Frontal cortex (tissue), 4 donors: ENCODE measurements around the gene SMLR1. TPM values are rescaled to one million over a fixed set of nuclear protein-coding genes. Genes with fewer than 3 reads are reported as not detected.
"Not testable (repeated sequence)": the region's sequence is repeated elsewhere in the genome, so short reads cannot be mapped to it uniquely, and the experiment has no call there.

Experiments used
- DNase-seq, 2 donors: peaks; one replicate each; pipeline ENCODE4 v3.0.0; 2012; ENCODE audit warnings: low spot score in 2 of 2
- FAIRE-seq: peaks from 2 replicates; lab custom pipeline; 2012; peaks lifted over from hg19 to GRCh38; lab: Jason Lieb, UNC
- total RNA-seq: library from RNA; depleted of rRNA; stranded (reverse); fragments of >200 nt; gene quantifications from one replicate; pipeline ENCODE4 v1.2.3, GENCODE V29; 2014
- donor health status: control.
- donor health status: control.
- donor health status: control.

SMLR1 gene
- total RNA-seq, result not detected

GRCh38 chr6:130827247-130828149 is at the start of gene SMLR1:
Gene SMLR1 (plus strand): TSS chr6:130827406. CDS start chr6:130827414, 8 bp downstream.
- FAIRE-seq, result no peak
- no peak for DNase-seq

DNA sequence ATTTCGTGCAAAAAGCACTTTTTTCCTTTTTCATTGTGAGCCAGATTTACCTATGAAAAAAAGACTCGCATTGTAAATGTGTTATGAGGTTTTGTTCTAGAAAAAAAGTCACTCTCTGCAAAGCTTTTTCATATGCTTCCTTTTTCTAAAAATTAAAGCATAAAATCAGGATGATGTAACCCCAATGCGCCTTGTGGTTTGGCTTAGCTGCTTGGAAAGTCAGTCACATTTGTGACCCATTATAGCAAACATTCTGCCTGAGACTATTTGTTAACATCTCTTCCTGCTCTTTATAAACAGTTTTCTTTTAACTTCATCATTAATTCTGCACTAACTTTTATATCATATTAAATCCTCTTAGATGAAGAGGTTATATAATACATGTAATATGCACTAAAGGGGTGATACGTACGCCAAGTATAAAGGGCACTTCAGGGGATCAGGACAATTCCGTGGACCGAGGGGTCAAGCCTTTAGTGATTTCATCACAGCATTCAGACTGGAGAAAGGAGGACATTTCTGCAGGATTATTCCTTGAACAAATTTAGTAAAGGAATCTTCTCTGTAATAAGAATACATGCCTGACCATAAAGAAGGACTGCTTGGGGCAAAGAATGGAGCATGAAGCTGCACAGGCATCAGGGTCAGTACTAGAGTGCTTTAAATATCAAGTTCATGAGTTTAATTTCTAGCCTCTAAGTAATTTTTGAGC is 48.1 kb upstream of the SMLR1 start:
- FAIRE-seq (no peak), DNase-seq (no peak)

DNA sequence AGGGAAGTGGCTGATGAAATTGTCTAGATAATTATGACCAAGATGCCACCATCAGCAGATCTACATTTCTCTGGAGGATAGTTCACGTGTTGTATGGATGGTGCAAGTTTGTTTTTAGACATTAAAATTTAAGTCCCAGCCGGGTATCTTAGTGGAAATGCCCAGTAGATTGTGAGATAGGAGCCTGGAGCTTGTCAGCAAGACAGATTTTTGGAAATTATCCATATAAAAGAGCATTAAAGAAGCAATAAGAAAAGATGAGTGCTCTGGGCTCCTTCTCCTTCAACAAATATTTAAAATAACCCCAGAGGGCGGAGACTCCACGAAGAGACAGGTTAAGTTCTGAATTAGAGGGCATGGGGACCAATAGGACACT is 47.6 kb upstream of the SMLR1 start:
- no peak for DNase-seq
- no peak for FAIRE-seq

GRCh38 chr6:130780122-130780521 is 47.1 kb upstream of the SMLR1 start:
- FAIRE-seq (no peak), DNase-seq (no peak)

GRCh38 chr6:130781557-130781956 is 45.6 kb upstream of the SMLR1 start:
- DNase-seq, result no peak
- FAIRE-seq, result no peak

DNA sequence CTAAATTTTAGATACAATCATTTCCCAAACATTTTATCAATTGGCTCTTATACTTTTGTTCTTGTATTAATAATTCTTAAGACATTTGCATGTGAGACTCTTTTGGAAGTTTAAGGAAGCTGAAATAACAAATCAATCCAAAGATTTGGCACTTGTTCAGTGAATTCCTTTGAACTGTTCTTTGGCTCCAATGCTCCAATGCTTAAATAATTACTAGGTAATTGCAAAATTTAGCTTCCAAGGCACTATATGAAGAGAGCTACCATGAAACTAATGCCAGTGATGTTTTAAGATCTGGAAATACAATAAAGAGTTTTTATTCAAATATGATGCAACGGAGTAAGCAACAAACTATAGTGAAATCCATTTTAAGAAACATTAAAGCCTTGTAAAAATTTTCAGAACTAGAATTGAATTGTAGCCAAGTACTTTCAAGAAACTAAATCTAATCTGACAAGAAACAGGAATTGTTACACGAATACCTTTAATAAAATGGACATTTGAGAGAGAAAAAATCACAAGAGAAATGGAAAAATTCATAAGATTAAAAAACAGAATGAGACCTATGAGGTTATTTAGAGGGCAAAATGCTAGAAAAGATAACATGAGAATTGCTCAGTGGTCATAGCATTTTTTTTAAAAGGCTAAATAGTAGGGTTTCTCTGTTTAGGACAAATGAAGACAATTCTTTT is 43.6 kb upstream of the SMLR1 start:
- no peak for FAIRE-seq

DNA sequence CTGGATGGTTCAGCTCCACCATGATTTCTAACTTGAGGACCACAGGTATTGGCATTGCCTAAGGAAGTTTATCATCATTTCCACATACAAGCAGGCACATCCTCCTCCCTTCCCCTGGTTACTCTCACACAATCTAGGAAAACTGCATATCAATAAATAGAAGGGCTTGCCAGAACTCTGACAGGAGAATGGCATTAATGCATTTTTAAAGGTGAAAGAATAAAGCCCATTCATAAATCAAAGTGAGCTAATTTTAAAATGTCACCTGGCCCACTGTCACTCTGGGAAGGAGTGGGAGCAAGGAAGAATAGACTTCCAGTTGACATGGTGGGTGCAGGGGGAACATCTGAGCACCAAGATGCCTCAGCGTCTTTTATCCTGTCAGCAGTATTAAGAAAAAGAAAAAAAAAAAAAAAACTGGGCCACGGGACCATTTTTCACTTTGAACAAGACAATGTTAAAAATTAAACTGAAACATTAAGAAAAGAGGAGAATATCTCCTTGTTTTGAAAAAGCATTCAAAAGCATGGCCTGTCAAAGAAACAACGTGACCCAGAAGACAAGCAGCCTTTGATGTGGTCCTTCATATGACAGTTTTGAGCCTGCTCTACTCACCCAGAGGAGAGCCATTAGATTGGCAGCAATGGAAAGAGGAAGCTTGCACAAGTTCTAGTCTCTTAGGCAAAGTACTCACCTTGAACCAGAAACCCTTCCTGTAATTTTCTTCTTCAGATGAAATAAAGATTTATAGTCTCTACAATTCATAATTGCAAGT is 39.3 kb upstream of the SMLR1 start:
- no peak for DNase-seq
- FAIRE-seq, result no peak

More for the DNA sequence above, 43.6 kb upstream of the SMLR1 start:
- DNase-seq, result no peak

DNA sequence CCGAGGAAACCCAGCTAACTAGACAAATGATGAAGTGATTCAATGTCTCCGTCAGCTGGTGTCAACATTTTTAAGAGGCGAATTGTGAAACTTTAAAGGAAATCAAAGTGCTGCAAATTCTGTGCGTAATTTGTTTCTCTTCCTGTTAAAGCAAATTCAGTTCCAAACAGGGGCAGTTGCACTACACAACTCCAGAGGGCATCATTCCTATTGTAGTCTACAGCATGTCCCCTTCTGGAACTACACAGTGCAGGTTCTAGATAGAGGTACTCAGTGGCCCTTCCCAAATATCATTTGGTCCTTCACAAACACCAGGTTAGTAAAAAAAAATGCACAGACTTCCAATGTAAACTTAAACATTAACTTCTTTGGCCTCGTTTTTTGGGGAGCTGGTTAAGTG is 38.3 kb upstream of the SMLR1 start:
- FAIRE-seq (no peak), DNase-seq (no peak)

DNA sequence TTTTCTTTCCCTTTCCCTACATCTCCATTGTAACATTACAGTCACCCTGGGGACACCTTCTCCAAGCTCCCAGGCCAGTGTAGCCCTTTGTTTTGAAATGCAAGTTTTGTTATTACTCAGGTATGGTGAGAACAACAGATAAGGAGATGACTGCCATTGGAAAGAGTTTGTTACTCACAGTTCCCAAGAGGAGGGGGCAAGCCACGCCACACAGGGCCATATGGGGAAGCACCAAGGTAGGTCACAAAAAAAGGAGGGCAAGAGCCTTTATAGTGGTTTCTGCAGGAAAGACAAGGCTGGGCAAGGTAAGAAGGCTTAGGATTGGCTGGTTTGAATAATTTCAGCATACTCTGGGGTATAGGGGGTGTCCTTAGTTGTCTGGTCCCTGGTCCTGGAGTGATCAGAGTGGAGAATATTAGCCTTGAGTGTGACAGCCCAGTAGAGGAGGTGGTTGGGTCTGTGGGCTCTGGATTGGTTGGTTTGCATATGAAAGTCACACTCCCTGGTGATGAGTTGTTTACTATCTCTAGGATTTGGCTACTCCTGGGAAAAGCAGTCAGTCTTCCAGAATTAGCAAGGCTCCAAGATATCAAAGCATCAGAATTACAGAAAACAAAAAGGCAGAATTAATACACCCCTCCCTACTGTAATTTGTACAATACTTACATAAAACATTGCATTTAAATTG is 33.1 kb upstream of the SMLR1 start:
- FAIRE-seq, result no peak
- DNase-seq, result no peak

DNA sequence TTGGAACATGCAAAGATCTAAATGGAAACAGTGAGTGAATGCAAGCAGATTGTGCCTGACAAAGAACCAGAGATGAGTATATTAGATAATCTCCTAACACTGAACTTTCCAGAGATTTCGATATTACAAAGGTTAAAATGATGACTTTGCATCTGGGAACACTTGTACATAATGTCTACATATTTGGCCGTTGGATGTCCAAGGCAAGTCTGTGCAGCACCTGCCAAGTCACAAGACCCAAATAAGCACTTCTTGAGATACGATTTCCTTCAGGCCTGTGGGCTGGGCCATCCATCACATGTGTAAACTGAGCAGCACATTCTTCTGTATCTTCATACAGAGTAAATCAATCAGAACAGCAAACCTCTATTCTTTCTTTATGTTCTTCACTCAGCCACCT is 32.5 kb upstream of the SMLR1 start:
- DNase-seq (no peak), FAIRE-seq (no peak)

- FAIRE-seq (no peak), DNase-seq (peak in 1 of 2 donors; percentile 22)
Measured at GRCh38 chr6:130796313-130796905, 30.8 kb upstream of the SMLR1 start.

GRCh38 chr6:130797061-130797460 is 30.1 kb upstream of the SMLR1 start:
- no peak for DNase-seq
- no peak for FAIRE-seq

- FAIRE-seq, DNase-seq: not testable (repeated sequence)
Measured at GRCh38 chr6:130801368-130801767, 25.8 kb upstream of the SMLR1 start.

DNA sequence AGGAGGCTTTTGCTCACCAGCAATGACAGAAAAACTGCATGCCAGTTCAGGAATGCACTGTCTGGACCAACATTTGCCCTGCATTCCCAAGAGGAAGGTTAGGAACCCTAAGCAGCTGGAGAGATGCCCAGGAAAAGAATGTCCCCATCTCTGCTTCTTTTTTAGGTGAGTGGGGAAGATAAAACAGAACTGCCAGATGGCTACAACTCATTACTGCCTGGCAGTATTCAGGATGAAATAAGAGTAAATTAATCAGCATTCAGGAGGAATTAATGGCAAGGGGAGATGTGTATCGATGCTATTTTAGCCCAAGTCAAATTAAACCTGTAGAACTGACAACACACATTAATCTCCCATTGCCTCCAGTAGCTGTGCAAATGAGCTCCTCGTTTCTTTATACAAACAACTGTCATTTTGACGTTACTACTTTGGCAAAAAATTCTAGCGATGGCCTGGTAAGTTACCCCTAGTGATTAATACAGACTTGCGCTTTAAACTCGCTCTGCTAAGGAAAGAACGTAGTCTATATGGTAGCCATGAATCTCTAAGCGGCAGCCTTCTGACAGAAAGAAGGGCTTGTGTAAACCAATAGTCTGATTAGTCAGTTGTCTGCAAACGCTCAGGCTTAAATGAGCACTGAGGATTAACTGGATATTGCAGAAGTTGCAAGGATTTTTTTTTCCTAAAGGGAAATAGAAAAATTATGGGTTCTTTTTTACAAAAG is 16.7 kb upstream of the SMLR1 start:
- FAIRE-seq, result no peak
- DNase-seq, result no peak

DNA sequence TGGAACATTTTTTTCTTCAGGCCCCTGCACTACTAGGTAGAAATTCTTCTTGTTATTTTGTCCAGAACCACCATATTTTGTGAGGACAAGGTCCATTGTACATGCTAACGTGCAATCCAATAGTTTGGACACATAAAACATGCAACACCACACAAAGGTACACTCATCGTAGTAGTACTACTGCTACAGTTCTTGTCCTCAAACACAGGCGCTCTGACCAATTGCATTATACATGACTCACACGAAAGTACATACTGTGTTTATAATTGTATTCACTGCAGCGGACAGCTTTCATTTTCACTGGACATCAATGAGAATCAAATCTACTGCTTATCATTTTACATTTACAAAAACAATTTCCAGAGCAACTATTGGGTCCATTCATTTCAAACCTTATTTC is 15.3 kb upstream of the SMLR1 start:
- FAIRE-seq, result no peak
- no peak for DNase-seq

DNA sequence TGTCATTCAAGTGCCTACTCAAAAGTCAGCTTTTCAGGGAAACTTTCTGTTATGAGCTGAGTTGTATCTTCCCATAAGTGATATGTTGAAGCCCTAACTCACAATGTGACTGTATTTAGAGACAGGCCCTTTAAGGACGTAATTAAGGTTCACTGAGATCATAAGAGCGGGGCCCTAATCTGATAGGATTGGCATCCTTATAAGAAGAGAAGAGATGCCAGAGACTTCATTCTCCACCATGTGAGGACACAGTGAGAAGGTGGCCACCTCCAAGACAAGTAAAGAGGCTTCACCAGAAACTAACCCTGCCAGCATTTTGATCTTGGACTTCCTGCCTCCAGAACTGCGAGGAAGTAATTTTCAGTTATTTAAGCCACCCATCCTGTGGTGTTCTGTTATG is 12.7 kb upstream of the SMLR1 start:
- FAIRE-seq, result no peak

GRCh38 chr6:130815200-130816071 is 11.8 kb upstream of the SMLR1 start:
- DNase-seq (no peak), FAIRE-seq (no peak)

More for the DNA sequence above, 12.7 kb upstream of the SMLR1 start:
- DNase-seq, result no peak
